ENCODE results near the gene SNTG2.

- TF ChIP-seq POLR2A (IDR thresholded peaks at IDR 0.05) (no peak), CTCF (IDR thresholded peaks at IDR 0.05) (no peak)
Observed at GRCh38 chr2:1287427-1287826, 336.8 kb downstream of the SNTG2 start.
